Heart left ventricle (tissue), 13 donors: ENCODE measurements around the gene RAB6B.

Experiments used
- POLR2A ChIP-seq, 2 donors: fragments of 450-650 bp; IDR thresholded peaks; one replicate each; pipeline ENCODE4 v1.6.1; 2017; ENCODE audit warnings: antibody characterized with exemption in 2 of 2, mild to moderate bottlenecking in 2 of 2, moderate library complexity in 2 of 2
- TF ChIP-seq, protein P1 (sequence below), 12 donors: fragments of 200-600 bp; sonication (generic) in 4 of 12; IDR thresholded peaks; one replicate each; pipeline versions ENCODE4 v1.5.0 to v1.8.0; 2018 to 2022; ENCODE audit warnings: antibody characterized with exemption in 12 of 12, mild to moderate bottlenecking in 5 of 12
- donor health status: ischemic (EF 13 %, LVEDD 7.1; RV severe dilation, severe dysfunction).
- donor health status: DM: no; HTN: yes; CAD: no.
- donor health status: DM: no; HTN: no; CAD: no.
- donor health status: ischemic (EF 25% LVEDD 6.9; RV normal size, moderate dysfunction).
- donor health status: ischemic (EF 25% LVEDD 5.7; RV mildly dilated, moderate dysfunction).
- donor health status: ischemic (EF 35%, LVEDD 5.7; RV mildly dilated, moderate dysfunction).
- donor health status: nonischemic (EF 11% LVEDD 7.7; RV severe dilation, severe dysfunction).
- donor health status: DM: yes; HTN: yes; CAD: no.
- donor health status: PGD.
- donor health status: ischemic (EF 29% LVEDD 5.4; RV normal size, mild dysfunction).
- donor health status: nonischemic (EF 23%, LVEDD 6.1; RV moderate dilation, normal function).

DNA sequence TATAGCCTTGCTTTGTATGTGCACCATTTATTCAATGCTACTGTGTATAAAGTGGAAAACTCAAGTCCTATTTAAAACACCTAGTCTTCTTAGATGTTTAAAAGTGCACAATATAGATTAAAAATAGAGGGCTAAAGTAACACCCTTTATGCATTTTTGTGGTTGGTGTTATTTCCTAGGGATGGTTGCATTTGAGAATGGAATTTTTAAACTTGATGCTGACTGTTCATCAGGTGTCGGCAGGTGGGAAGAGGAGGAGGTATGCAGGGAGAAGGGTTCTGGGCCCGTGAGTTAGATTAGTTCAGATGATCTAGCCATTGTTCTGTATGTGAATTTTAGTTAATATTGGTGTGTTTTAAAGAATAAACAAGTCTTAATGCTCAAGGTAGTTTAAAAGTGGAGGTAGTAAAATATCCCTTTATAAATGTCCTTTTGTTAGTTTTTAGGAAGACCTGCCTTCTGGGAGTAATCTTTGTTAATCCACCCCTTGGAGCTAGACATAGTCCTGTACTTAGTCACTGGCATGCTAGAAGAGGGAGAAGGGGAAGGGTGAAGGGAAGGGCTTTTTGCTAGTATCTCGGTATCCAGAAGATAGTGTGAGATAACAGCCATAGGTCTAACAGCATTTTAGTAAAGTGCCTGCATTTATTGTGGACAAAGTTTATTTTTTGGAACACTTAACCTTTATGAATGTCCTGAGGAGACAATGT is 98.1 kb downstream of the RAB6B start:
- TF ChIP-seq, protein P1, sequence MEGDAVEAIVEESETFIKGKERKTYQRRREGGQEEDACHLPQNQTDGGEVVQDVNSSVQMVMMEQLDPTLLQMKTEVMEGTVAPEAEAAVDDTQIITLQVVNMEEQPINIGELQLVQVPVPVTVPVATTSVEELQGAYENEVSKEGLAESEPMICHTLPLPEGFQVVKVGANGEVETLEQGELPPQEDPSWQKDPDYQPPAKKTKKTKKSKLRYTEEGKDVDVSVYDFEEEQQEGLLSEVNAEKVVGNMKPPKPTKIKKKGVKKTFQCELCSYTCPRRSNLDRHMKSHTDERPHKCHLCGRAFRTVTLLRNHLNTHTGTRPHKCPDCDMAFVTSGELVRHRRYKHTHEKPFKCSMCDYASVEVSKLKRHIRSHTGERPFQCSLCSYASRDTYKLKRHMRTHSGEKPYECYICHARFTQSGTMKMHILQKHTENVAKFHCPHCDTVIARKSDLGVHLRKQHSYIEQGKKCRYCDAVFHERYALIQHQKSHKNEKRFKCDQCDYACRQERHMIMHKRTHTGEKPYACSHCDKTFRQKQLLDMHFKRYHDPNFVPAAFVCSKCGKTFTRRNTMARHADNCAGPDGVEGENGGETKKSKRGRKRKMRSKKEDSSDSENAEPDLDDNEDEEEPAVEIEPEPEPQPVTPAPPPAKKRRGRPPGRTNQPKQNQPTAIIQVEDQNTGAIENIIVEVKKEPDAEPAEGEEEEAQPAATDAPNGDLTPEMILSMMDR (IDR thresholded peaks at IDR 0.05), result no peak
- no peak for TF ChIP-seq POLR2A (IDR thresholded peaks at IDR 0.05)
